ENCODE results near the gene SLC22A5.
"Not testable (repeated sequence)": the region's sequence is repeated elsewhere in the genome, so short reads cannot be mapped to it uniquely, and the experiment has no call there.

Gene SLC22A5

GRCh38 chr5:132408965-132409364 lies 39.5 kb downstream of the SLC22A5 start:
- TF ChIP-seq EZH2 (IDR thresholded peaks at IDR 0.05), result no peak
- TF ChIP-seq POLR2AphosphoS5 (IDR thresholded peaks at IDR 0.05; ENCODE audit: borderline replicate concordance, low read depth, low read length), result no peak
- no peak for TF ChIP-seq FOXP2 (optimal IDR thresholded peaks at IDR 0.05; ENCODE audit: control extremely low read depth, extremely low read length, insufficient read depth)
- Histone ChIP-seq H3K9ac (ENCODE audit: insufficient read length) (no peak overlapping the region), H3K4me3 (no peak overlapping the region), H3K27ac (no peak overlapping the region), H3K9me3 (ENCODE audit: low read depth, low read length) (no peaks in the 10 kb centered on the region), H3K36me3 (ENCODE audit: insufficient read depth, low read length) (no peaks in the 10 kb centered on the region)
- DNase-seq (ENCODE audit: low read depth, low spot score), result no peak

- TF ChIP-seq EZH2 (IDR thresholded peaks at IDR 0.05), result no peak
- no peak for TF ChIP-seq FOXP2 (optimal IDR thresholded peaks at IDR 0.05; ENCODE audit: control extremely low read depth, extremely low read length, insufficient read depth)
- no peak for TF ChIP-seq POLR2AphosphoS5 (IDR thresholded peaks at IDR 0.05; ENCODE audit: borderline replicate concordance, low read depth, low read length)
- H3K27ac ChIP-seq, result no peak overlapping the region
- H3K9me3 ChIP-seq (ENCODE audit: low read depth, low read length), result no peaks in the 10 kb centered on the region
- peak overlapping the region; percentile 86 for H3K4me3 ChIP-seq
- H3K36me3 ChIP-seq (ENCODE audit: insufficient read depth, low read length), result no peaks in the 10 kb centered on the region
- H3K9ac ChIP-seq (ENCODE audit: insufficient read length), result peak overlapping the region; percentile 88
- no peak for DNase-seq (ENCODE audit: low read depth, low spot score)
Observed at GRCh38 chr5:132410451-132411303, 41.2 kb downstream of the SLC22A5 start.

GRCh38 chr5:132411304-132412013 lies 41.9 kb downstream of the SLC22A5 start:
- Histone ChIP-seq H3K27ac (no peak overlapping the region), H3K4me3 (peak overlapping the region; percentile 86), H3K9ac (ENCODE audit: insufficient read length) (peak overlapping the region; percentile 88), H3K36me3 (ENCODE audit: insufficient read depth, low read length) (no peaks in the 10 kb centered on the region), H3K9me3 (ENCODE audit: low read depth, low read length) (no peaks in the 10 kb centered on the region)
- TF ChIP-seq EZH2 (IDR thresholded peaks at IDR 0.05) (no peak), POLR2AphosphoS5 (IDR thresholded peaks at IDR 0.05; ENCODE audit: borderline replicate concordance, low read depth, low read length) (no peak), FOXP2 (optimal IDR thresholded peaks at IDR 0.05; ENCODE audit: control extremely low read depth, extremely low read length, insufficient read depth) (no peak)
- no peak for DNase-seq (ENCODE audit: low read depth, low spot score)

GRCh38 chr5:132413567-132413966 lies 44.1 kb downstream of the SLC22A5 start:
- Histone ChIP-seq H3K9ac (ENCODE audit: insufficient read length) (no peak overlapping the region), H3K27ac (no peak overlapping the region), H3K4me3 (no peak overlapping the region), H3K9me3 (ENCODE audit: low read depth, low read length) (no peaks in the 10 kb centered on the region), H3K36me3 (ENCODE audit: insufficient read depth, low read length) (no peaks in the 10 kb centered on the region)
- no peak for TF ChIP-seq EZH2 (IDR thresholded peaks at IDR 0.05)
- no peak for TF ChIP-seq FOXP2 (optimal IDR thresholded peaks at IDR 0.05; ENCODE audit: control extremely low read depth, extremely low read length, insufficient read depth)
- TF ChIP-seq POLR2AphosphoS5 (IDR thresholded peaks at IDR 0.05; ENCODE audit: borderline replicate concordance, low read depth, low read length), result no peak
- DNase-seq (ENCODE audit: low read depth, low spot score), result no peak

GRCh38 chr5:132414634-132415378 lies 45.3 kb downstream of the SLC22A5 start:
- H3K27ac ChIP-seq, result no peak overlapping the region
- no peaks in the 10 kb centered on the region for H3K36me3 ChIP-seq (ENCODE audit: insufficient read depth, low read length)
- DNase-seq (ENCODE audit: low read depth, low spot score), result no peak
- no peaks in the 10 kb centered on the region for H3K9me3 ChIP-seq (ENCODE audit: low read depth, low read length)
- H3K9ac ChIP-seq (ENCODE audit: insufficient read length), result no peak overlapping the region
- no peak overlapping the region for H3K4me3 ChIP-seq
- TF ChIP-seq POLR2AphosphoS5 (IDR thresholded peaks at IDR 0.05; ENCODE audit: borderline replicate concordance, low read depth, low read length) (no peak), EZH2 (IDR thresholded peaks at IDR 0.05) (no peak), FOXP2 (optimal IDR thresholded peaks at IDR 0.05; ENCODE audit: control extremely low read depth, extremely low read length, insufficient read depth) (no peak)

- not testable (repeated sequence) for H3K4me3 ChIP-seq; H3K9me3 ChIP-seq (ENCODE audit: low read depth, low read length); H3K9ac ChIP-seq (ENCODE audit: insufficient read length); DNase-seq (ENCODE audit: low read depth, low spot score); H3K27ac ChIP-seq; H3K36me3 ChIP-seq (ENCODE audit: insufficient read depth, low read length)
Observed at GRCh38 chr5:132415516-132415915, 46.0 kb downstream of the SLC22A5 start.

GRCh38 chr5:132416306-132417009 lies 46.9 kb downstream of the SLC22A5 start:
- DNase-seq (ENCODE audit: low read depth, low spot score), result no peak
- Histone ChIP-seq H3K36me3 (ENCODE audit: insufficient read depth, low read length) (no peaks in the 10 kb centered on the region), H3K9me3 (ENCODE audit: low read depth, low read length) (no peaks in the 10 kb centered on the region), H3K4me3 (no peak overlapping the region), H3K27ac (no peak overlapping the region), H3K9ac (ENCODE audit: insufficient read length) (no peak overlapping the region)
- no peak for TF ChIP-seq POLR2AphosphoS5 (IDR thresholded peaks at IDR 0.05; ENCODE audit: borderline replicate concordance, low read depth, low read length)
- no peak for TF ChIP-seq EZH2 (IDR thresholded peaks at IDR 0.05)
- TF ChIP-seq FOXP2 (optimal IDR thresholded peaks at IDR 0.05; ENCODE audit: control extremely low read depth, extremely low read length, insufficient read depth), result no peak

- DNase-seq (ENCODE audit: low read depth, low spot score), result no peak
- Histone ChIP-seq H3K9me3 (ENCODE audit: low read depth, low read length) (no peaks in the 10 kb centered on the region), H3K36me3 (ENCODE audit: insufficient read depth, low read length) (no peaks in the 10 kb centered on the region), H3K27ac (no peak overlapping the region), H3K4me3 (no peak overlapping the region), H3K9ac (ENCODE audit: insufficient read length) (no peak overlapping the region)
- TF ChIP-seq EZH2 (IDR thresholded peaks at IDR 0.05), result no peak
- TF ChIP-seq FOXP2 (optimal IDR thresholded peaks at IDR 0.05; ENCODE audit: control extremely low read depth, extremely low read length, insufficient read depth), result no peak
- TF ChIP-seq POLR2AphosphoS5 (IDR thresholded peaks at IDR 0.05; ENCODE audit: borderline replicate concordance, low read depth, low read length), result no peak
Observed at GRCh38 chr5:132417010-132417439, 47.5 kb downstream of the SLC22A5 start.

Data from SK-N-MC (cell line).